ENCODE data around the gene USP53.
"Not testable (repeated sequence)": the region's sequence is repeated elsewhere in the genome, so short reads cannot be mapped to it uniquely, and the experiment has no call there.

The USP53 gene

DNA sequence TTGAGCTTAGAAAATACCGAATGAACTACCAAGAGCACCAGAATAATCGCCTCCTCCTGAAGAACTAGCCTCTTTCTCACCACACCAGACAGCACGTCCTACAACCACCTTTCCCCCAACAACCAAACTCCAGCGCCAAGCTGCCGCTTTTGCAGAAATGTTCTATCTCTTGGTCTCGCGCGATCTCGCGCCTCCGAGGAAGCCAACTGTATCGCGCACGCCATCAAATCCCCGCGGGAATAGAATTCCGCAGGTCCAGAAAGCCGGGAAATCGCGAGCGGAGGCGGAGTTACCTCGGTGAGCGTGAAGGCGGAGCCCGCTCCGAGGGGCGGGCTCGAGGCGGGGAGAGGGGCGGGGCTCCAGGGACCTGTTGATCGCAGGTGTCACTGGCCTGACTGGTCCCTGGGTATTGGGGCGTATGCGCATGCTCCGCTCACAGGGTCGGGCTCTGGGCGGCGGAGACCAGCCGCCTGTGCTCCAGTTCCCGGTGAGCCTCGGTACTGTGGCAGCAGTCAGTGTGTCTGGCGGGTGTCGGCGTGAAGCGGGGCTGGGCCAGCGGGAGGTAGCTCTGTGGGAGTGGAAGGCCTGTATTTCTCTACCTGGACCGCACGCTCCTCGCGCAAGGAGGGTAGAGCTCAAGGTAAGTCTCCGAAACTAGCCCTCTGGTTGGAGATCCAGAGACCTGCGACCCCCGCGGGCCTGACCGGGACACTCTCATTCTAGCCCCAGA is at the start of gene USP53:
USP53 (plus strand) TSS at position 480 of the 730 bp plus-strand sequence. CDS start 27,047 bp downstream, outside the sequence.
- peak; percentile 98 for DNase-seq

DNA sequence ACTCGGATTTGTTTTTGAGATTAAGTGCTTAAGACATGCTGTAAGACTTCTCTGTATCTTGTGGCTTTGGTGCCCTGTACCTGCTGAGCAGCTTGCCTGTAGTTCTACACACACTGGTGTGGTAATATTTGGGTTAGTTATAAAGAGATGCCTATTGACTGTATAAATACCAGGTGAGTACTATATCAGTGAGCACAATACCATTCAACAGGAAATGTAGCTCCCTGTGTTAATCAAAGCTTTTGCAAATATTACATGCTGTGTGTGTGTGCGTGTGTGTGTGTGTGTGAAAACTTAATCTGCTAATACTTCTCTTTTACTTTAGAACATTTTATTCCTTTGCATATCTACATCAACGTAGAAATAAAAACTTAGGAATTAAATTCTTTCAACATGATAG is 46.7 kb upstream of the USP53 start:
- no peak for DNase-seq

DNA sequence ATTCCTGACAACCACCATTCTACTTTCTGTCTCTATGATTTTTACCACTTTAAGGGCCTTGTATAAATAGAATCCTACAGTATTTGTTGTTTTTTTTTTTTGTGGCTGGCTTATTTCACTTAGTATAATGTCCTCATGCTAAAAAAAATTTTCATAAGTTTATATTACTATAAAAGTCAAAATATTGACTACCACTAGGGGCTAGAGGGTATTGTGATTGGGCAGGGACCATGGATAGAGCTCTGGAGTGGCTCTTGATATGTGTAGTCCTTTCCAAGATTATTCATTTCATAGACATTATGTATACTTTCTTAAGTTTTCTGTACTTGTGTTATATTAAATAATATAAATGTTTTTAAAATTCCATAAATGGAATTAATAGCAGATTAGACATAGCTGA is 42.3 kb upstream of the USP53 start:
- DNase-seq = no peak

DNA sequence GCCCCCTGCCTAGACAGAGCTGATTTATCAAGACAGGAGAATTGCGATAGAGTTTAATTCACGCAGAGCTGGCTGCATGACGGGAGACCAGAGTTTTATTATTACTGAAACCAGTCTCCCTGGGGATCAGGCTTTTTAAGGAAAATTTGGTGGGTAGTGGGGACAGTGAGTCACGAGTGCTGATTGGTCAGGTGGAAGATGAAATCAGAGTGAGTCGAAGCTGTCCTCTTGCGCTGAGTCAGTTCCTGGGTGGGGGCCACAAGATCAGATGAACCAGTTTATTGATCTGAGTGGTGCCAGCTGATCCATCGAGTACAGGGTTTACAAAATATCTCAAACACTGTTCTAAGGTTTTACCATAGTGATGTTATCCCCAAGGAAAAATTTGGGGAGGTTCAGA is 40.3 kb upstream of the USP53 start:
- DNase-seq = no peak

DNA sequence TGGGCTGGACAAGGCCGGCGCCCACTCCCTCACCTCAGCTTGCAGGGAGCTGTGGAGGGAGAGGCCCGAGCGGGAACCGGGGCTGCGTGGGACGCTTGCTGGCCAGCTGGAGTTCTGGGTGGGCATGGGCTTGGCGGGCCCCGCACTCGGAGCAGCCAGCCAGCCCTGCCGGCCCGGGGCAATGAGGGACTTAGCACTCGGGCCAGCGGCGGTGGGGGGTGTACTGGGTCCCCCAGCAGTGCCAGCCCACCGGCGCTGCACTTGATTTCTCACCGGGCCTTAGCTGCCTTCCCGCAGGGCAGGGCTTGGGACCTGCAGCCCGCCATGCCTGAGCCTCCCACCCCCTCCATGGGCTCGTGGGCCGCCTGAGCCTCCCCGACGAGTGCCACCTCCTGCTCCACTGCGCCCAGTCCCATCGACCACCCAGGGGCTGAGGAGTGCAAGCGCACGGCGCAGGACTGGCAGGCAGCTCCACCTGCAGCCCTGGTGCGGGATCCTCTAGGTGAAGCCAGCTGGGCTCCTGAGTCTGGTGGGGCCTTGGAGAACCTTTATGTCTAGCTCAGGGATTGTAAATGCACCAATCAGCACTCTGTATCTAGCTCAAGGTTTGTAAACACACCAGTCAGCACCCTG is 38.7 kb upstream of the USP53 start:
- DNase-seq = not testable (repeated sequence)

DNA sequence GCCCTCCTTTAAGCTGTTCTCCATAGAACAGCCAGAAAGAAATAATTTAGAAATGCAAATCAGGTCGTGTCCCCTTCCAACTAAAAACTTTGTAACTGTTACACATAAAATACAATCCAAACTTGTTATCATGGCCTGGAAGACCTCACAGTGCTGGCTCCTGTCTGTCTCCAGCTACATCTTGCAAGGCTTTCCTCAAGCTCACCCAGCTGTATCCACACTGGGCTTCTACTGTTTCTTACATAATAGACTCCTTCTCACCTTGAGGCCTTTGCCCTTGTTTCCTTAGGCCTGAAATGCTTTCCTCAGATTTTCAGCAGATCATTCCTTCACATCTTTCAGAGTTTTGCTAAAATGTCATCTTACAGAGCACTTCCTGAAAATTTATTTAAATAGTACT is 33.5 kb upstream of the USP53 start:
- no peak for DNase-seq

DNA sequence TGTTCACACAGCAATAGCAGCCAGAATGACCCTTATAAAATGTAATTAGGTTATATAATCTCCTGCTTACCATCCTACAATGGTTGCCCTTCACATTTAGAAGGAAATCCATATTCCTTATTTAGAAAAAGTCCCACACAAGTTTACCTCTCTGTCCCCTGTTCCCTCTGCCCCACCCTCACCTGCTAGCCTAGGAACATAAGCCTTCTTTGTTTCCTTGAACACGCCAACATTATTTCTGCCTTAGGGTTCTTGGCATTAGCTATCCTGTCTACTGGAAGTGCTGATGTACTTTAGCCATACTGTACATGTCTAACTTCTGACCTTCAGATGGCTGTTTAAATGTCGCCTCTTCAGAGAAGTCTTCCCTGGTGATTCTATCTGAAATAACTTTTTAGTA is 28.4 kb upstream of the USP53 start:
- no peak for DNase-seq

DNA sequence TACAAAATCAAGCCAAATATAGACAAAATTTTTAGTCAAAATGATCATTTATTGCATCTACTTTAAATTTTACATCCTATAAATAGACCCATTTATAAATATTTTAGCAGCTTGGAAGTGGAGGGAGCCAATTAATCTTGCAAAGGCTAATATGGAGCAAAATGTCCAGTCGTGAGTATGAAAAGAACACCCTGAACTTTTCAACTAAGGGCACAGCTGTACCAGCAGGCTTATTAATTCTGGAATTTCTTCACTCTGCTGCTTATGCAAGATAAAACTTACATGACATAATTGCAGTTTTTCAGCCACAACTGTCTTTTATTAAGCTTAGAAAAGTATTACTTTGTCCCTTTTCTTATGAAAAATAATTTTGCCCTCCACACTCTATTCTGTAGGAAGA is 22.9 kb upstream of the USP53 start:
- DNase-seq = no peak

DNA sequence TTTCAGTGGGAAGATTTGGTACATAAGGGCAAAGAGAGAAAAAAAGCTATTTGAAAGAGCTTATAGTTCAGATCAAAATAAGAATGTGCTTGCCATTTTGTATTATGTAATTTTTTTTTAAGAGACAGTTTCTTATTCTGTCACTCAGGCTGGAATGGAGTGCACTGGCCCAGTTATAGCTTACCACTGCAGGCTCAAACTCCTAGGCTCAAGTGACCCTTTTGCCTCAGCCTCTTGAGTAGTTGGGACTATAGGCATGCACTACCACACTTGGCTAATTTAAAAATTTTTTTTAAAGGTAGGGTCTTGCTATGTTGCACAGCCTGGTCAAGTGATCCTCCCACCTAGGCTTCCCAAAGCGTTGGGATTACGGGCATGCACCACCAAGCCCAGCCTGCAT is 22.2 kb upstream of the USP53 start:
- no peak for DNase-seq

DNA sequence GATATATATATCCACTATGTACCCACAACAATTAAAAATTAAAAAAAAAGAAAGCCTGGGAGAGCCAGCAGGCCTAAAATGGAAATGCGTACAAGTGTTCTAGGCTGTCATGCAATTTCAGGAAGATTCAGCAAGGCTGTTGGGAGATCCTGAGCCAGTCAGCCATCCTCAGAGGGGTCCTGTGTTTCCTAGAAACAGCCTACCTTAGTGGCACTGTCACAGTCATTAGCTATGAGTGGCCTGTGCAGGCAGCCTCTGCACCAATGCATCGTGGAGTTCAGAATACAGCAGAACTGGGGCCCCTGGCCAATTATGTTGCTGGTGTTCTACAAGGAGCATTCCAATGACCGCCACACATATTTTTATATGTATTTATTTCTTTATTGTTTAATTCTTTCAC is 21.0 kb upstream of the USP53 start:
- DNase-seq = no peak

DNA sequence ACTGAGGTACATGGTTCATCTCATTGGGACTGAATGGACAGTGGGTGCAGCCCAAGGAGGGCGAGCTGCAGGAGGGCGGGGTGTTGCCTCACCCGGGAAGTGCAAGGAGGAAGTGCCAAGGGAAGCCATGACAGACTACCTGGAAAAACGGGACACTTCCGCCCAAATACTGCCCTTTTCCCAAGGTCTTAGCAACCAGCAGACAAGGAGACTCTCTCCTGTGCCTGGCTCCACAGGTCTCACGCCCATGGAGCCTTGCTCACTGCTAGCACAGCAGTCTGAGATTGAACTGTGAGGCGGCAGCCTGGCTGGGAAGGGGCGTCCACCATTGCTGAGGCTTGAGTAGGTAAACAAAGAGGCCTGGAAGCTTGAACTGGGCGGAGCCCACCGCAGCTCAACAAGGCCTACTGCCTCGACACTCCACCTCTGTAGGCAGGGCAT is 14.7 kb upstream of the USP53 start:
- DNase-seq = no peak

DNA sequence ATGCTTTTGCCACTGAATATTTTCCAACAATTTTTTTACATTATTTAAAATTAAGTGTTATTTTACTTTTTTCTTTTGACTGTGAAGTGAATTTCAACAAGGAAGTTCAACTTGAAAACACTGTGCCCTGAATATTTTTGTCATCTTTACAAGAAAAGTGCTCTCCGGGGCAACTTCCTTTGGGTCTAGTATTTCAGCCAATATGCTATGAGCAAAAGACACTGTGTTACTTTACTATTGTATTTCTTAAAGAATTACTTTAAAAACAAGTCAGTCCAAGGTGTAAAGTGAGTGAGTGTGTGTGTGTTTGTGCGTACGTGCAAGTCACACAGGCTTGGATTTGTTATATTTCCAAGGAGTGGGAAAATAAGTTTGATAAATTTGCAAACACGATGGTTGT is 7.6 kb upstream of the USP53 start:
- no peak for DNase-seq

DNA sequence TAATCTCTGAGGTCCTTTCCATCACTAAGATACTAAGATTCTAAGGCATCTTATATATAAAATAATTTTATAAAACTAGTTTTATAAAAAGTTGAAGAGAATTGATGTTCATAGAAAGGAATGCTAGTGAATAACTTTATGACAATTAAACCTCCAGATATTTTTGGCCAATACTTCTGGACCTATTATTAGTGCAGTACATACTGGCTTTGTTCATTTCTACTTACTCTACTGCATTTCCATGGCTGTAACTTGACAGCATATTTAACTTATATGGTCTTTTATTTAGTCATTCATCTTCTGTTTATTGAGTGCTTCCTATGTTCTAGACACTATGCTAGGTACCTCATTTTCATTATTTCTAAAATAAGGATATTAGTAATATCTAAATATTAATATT is 6.8 kb upstream of the USP53 start:
- no peak for DNase-seq

DNA sequence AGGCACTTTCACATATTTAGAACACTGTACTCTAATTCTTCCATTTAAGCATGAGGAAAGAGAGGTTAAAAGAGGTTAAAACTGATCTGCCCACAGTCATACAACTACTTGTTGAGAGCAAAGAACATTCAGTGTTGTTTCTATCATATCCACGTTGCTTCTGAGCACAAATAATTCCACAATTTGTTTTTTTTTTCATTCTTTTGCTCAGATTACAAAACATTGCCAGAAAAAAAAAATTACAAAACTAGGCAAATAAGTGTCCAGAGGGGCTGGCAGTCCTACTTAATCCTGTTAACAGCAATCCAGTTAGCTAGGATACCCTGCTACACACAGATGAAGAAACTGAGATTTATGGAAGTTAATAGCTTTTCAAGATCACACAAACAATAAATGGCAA is 6.3 kb upstream of the USP53 start:
- no peak for DNase-seq

DNA sequence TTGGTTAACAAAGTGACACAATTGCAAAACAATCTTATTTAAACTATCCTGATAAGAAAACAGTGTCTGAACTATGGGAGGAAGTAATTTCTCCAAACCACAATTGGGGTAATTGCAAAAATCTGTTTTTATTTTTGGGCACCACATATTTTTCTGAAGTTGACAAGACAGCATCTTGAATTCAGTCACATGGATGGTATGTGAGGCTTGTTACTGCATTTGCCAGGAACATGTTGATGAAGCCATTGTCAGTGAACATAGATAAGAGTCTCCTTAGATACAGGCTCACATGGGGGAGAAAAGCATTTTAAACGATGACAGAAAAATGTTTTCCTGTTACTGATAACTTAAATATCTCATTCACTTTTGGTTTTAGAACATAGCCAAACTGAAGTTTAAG is 5.5 kb upstream of the USP53 start:
- no peak for DNase-seq

DNA sequence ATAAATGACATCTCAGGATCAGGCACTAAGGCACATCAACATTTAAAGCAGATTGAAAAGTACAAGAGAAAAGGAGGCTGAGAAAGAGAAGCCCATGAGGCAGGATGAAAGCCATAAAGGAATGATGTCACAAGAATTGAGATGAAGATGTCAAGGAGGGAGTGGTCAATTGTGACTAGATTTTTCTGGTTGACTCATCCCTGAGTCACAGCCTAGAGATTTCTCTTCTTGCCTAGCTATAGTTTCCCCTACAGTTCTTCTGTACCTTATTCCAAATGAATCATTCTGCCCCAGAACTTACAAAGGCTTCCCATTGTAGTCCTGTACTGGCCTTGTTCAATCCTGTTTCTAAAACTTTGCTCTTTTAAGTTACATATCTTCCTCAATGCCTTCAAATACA is 3.4 kb upstream of the USP53 start:
- no peak for DNase-seq

DNA sequence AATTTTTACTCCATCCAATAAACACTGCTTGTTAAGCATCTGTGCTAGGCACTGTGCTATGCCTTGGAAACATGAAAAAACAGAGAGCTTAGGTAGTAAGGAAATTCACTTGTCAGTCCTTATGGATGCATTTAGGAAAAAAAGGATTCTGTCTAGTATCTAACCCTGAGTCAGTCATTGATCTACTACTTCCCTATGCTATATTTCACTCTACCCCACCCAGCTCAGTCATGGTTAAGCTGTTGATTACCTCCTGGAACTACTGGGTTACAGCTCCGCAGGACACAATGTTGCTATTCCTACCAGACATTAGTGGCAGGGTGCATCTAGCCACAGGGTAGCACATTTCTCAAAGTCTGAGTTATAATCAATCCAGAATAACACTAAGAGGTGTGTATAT is 2.9 kb upstream of the USP53 start:
- no peak for DNase-seq

DNA sequence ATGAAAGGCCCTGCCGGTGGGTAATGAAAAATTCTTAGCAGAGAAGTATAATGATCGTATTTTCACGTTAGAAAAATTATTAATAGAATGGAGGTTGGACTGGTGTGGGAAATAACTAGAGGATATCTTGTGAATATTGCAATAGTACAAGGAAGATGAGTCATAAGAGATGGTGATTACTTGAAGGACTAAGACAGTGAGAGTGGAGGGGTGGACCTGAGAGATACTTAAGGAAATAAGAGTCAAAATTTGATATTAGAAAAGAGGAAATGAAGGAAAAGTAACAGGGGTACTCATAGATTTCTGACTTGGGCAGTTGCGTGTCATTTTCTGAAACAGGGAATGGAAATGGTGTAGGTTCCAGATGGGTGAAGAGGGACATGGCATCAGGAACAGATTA is 1.7 kb upstream of the USP53 start:
- DNase-seq = no peak

DNA sequence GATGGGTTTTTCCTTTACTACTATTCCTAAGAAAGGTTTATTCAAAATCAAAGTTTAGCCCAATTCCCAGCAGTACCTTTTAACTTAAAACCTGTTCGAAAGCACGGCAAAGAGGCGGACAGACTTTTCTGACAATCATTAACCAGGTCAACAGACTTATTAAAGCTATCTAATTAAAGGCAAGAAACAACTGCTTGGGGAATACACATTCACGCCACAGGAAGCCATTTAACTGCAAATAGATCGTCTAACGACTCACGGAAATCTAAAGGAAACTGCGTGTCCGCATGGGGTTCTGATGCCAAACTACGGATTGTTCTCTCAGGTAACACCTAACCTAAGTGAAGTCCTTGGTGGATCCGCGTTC is 663 bp upstream of the USP53 start:
- DNase-seq = no peak

DNA sequence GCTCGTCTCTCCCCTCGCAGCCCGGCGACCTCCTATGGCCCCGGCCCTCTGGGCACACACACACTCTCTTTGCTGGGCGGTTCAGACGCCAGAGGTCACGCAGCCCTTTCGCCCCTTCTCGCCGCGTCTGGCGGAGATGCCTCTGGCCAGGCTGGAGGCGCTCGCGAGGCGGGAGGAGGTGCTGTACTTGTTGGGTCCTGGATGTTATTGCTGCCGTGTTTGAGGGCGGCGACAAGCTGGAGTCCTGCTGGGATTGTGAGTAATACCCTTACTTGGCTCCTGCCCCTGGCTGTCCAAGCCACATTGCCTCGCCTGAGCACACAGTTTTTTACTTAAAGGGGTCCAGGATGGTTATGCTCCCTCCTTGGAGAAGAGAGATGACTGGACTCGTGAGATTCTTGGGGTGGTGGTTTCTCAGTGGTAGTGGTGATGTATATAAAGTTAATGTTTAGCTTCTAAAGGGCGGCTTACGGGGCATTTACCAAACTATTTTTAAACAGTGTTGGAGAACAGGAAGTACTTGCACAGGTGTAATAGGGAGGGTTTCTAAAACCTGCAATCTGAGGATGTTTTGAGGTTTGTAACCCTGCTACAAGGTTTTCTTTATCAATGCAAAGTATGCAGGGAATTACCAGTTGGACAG is 572 bp downstream of the USP53 start:
- peak; percentile 64 for DNase-seq

DNA sequence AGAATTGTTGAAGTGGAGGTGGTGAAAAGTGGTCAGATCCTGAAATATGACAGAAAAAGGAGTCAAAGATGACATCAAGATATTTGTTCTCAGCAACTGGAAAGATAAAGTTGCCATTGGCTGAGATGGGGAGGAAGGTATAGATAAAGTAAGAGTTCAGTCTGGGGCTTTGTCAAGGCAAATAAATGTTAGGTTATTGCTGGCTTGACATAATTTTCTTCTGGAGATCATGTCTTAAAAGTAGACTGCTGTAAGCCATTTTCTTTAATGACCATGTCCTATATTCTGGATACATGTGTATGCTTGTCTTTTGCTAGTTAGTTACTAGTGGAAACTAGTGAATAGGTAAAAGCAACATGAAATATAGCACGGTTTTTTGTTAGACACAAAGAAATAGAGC is 5.6 kb downstream of the USP53 start:
- no peak for DNase-seq

DNA sequence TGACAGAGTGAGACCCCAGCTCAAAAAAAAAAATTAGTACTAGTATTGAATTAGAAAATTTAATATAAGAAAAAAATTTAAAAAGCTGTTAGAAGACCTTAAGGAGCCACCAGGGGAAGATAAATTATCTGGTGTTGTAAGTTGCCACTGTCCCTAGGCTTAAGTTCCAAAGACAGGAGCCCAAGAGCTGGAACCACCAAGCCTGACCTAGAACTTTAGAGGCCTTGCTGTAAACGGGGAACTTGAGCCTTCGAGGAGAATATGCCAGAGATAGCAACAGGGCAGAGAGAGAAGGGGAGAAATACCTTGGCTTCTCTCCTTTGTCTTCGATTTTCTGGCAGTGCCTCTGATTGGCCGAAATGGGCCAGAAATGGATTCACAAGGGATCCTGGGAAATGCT is 8.9 kb downstream of the USP53 start:
- no peak for DNase-seq

DNA sequence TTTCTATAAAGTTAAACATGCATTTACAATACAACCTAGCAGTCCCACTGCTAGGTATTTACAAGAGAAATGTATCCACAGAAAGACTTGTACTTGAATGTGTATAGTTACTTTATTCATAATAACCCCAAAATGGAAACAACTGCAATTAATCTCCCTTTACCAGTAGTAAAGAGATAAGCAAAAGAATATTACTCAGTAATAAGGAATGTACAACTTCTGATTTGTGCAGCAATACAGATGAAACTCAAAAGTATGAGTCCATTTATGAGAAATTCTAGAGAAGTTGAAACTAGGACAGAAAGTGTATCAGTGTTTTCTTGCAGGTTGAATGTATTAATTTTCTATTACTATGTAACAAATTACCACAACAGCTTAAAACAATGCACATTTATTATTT is 15.2 kb downstream of the USP53 start:
- no peak for DNase-seq

DNA sequence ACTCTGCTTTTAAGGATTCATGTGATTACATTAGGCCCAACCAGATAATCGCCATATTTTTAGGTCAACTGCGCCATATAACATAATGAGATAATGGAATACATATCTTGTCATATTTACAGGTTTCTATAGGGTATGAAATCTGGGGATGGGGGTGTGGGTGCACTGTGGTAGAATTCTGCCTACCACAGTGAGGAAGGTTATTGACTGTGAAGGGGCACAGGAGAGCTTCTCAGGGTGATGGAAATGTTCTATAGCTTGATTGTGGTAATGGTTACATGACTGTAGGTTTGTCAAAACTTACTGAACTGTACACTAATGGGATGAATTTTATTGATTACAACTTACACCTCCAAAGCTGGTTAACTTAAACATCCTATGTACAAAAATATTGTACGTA is 15.9 kb downstream of the USP53 start:
- DNase-seq = no peak

Measured in CD4-positive, alpha-beta T cell treated with Interleukin-17A for 1 hour (primary cell).